ENCODE results near the gene CAMK1D. TPM values are rescaled to one million over a fixed set of nuclear protein-coding genes. Genes with fewer than 3 reads are reported as not detected.
A peak's percentile ranks its signal among the peaks of the same experiment; 100 is the strongest.

The CAMK1D gene
- total and polyA plus RNA-seq, 2 of the 4 experiments (the other 2 are of a cell fraction), result 5.0 to 5.3 TPM

GRCh38 chr10:12397147-12397896 is 48.0 kb downstream of the CAMK1D start:
- H2AFZ ChIP-seq (replicated peaks; ENCODE audit: low read length, poor library complexity), result no peak overlapping the region
- H4K5ac ChIP-seq (ENCODE audit: low read depth, low read length), result no peak overlapping the region
- H4K8ac ChIP-seq (ENCODE audit: low read depth in 2 of 2, low read length in 2 of 2), result no peak overlapping the region; a peak in 1 of 4 replicates
- H3K56ac ChIP-seq (ENCODE audit: extremely low read depth, insufficient read depth, low read length), result no peak overlapping the region
- H3K14ac ChIP-seq (replicated peaks; ENCODE audit: low read depth, low read length), result 0 out of 2 replicates have a peak overlapping the region, but pooled peaks have one; percentile 5
- no peak overlapping the region for H3K9ac ChIP-seq (ENCODE audit: low read depth, low read length)
- peaks cover 11% of the 10 kb centered on the region for H3K4me1 ChIP-seq (ENCODE audit: control insufficient read depth, insufficient read depth, low read length)
- dilution Hi-C loops (cut with HindIII; ENCODE audit: low sequenced_read_pairs, unreplicated experiment), result no loop called here
- CTCF ChIA-PET, result interaction anchor here (0.6 to 1.1 kb wide), 3 partner anchors 115 to 432 kb away, joined by 3 read pairs; no protein-coding TSS in a partner anchor
- H2BK120ac ChIP-seq (ENCODE audit: low read depth, low read length), result no peak overlapping the region
- H3K4me2 ChIP-seq (ENCODE audit: low read depth, low read length), result no peak overlapping the region
- TF ChIP-seq MXI1 (IDR thresholded peaks at IDR 0.05; ENCODE audit: borderline replicate concordance, low read depth, low read length) (no peak), RFX5 (IDR thresholded peaks at IDR 0.05; ENCODE audit: low read depth, low read length) (no peak), CHD1 (IDR thresholded peaks at IDR 0.05; ENCODE audit: low read depth, low read length) (no peak), CEBPB (IDR thresholded peaks at IDR 0.05; ENCODE audit: low read depth, low read length) (no peak), USF2 (IDR thresholded peaks at IDR 0.05; ENCODE audit: low read depth, low read length) (no peak), MAFK (IDR thresholded peaks at IDR 0.05; ENCODE audit: low read depth, low read length) (no peak), ELK1 (IDR thresholded peaks at IDR 0.05; ENCODE audit: borderline replicate concordance, low read depth, low read length) (no peak), CTCF (conservative IDR thresholded peaks at IDR 0.05; ENCODE audit: low read depth, low read length) (no peak), SMC3 (IDR thresholded peaks at IDR 0.05; ENCODE audit: low read depth, low read length) (no peak), NFE2L2 (IDR thresholded peaks at IDR 0.05; ENCODE audit: low read depth, low read length) (no peak), RAD21 (IDR thresholded peaks at IDR 0.05; ENCODE audit: low read length) (no peak), MAZ (IDR thresholded peaks at IDR 0.05; ENCODE audit: borderline replicate concordance, low read depth, low read length) (no peak)
- H3K9me3 ChIP-seq (ENCODE audit: control insufficient read depth, insufficient read depth, low read length), result no peaks in the 10 kb centered on the region
- H3K9me1 ChIP-seq (ENCODE audit: insufficient read depth, low read length), result no peaks in the 10 kb centered on the region; the same call in 1 of the 2 replicates
- no TSS peak for BruUV-seq (replicated peaks)
- H3K23ac ChIP-seq (ENCODE audit: low read depth, low read length), result no peak overlapping the region
- POLR2A ChIA-PET (ENCODE audit: unreplicated experiment), result no interaction called here
- no peaks in the 10 kb centered on the region for H3K36me3 ChIP-seq (ENCODE audit: control insufficient read depth, insufficient read depth, low read length)
- no peak overlapping the region for H3K27ac ChIP-seq (ENCODE audit: insufficient read depth, low read length)
- no peaks in the 10 kb centered on the region for H3K79me1 ChIP-seq (ENCODE audit: low read depth in 1 of 2, low read length in 2 of 2)
- DNase-seq, result no peak
- no peak overlapping the region for H4K91ac ChIP-seq (ENCODE audit: insufficient read depth, low read depth, low read length)
- ATAC-seq (ENCODE audit: low read depth), result no peak; the same call in 1 of the 2 replicates
- in situ Hi-C loops (cut with MboI; ENCODE audit: low sequenced_read_pairs), result no loop called here
- H3K18ac ChIP-seq (ENCODE audit: low read depth, low read length), result peak overlapping the region; percentile 95
- H2BK15ac ChIP-seq (ENCODE audit: low read depth, low read length), result no peak overlapping the region
- peak overlapping the region; percentile 3; the same call in 1 of the 2 replicates for H3K4ac ChIP-seq (ENCODE audit: low read depth, low read length)
- intact Hi-C loops (cut with micrococcal nuclease), result no loop called here
- 0 out of 2 replicates have a peak overlapping the region, but pooled peaks have one; percentile 13 for H2AK5ac ChIP-seq (ENCODE audit: low read depth, low read length)
- H2AK9ac ChIP-seq (replicated peaks; ENCODE audit: low read depth, low read length, poor library complexity), result no peak overlapping the region
- H3K4me3 ChIP-seq (ENCODE audit: insufficient read depth, low read depth, low read length), result no peak overlapping the region
- no peak overlapping the region for H2BK20ac ChIP-seq (ENCODE audit: low read depth, low read length)
- WGBS, 2 experiments (ENCODE audit: extremely low coverage in 2 of 2, insufficient read length in 1 of 2), result 90% methylated on average over 5 of the region's 10 CpGs; no CpG with 5 or more reads in 1 of the 2 experiments
- no peak overlapping the region for H2BK5ac ChIP-seq (ENCODE audit: low read depth, low read length, poor library complexity, severe bottlenecking)
- H4K20me1 ChIP-seq (ENCODE audit: insufficient read depth, low read length), result no peaks in the 10 kb centered on the region
- H3K27me3 ChIP-seq (ENCODE audit: control insufficient read depth, insufficient read depth, low read length), result no peaks in the 10 kb centered on the region

All from IMR-90 (cell line).